GM12891 (cell line): ENCODE measurements around the gene CIITA.

Source experiments
- PAX5 ChIP-seq: IDR thresholded peaks from 2 replicates; pipeline ENCODE4 v1.6.1; 2011; ENCODE audit warnings: low read length, moderate library complexity, mild to moderate bottlenecking; ENCODE audit not compliant: insufficient read depth, severe bottlenecking
- POLR2A ChIP-seq: IDR thresholded peaks from 2 replicates; pipeline ENCODE4 v1.6.1; 2011; ENCODE audit warnings: low read depth, low read length, control low read depth
- POLR2AphosphoS5 ChIP-seq: IDR thresholded peaks from 2 replicates; pipeline ENCODE4 v1.6.1; 2011; ENCODE audit warnings: low read depth, low read length, control low read depth
- POU2F2 ChIP-seq: IDR thresholded peaks from 2 replicates; pipeline ENCODE4 v1.6.1; 2011; ENCODE audit warnings: low read depth, mild to moderate bottlenecking, control low read depth, low read length, moderate library complexity
- SPI1 ChIP-seq: IDR thresholded peaks from 2 replicates; pipeline ENCODE4 v1.6.1; 2011; ENCODE audit warnings: low read depth, low read length, control low read depth

GRCh38 chr16:10961231-10961630 is 84.2 kb downstream of the CIITA start:
- TF ChIP-seq SPI1 (no peak), POLR2AphosphoS5 (no peak), PAX5 (no peak), POLR2A (no peak), POU2F2 (no peak)
